ENCODE data around the gene SYT2. TPM values are rescaled to one million over a fixed set of nuclear protein-coding genes. Genes with fewer than 3 reads are reported as not detected.
"Not testable (repeated sequence)": the region's sequence is repeated elsewhere in the genome, so short reads cannot be mapped to it uniquely, and the experiment has no call there.

SYT2 gene
- total RNA-seq, 2 donors from 2014 or later, result not detected

DNA sequence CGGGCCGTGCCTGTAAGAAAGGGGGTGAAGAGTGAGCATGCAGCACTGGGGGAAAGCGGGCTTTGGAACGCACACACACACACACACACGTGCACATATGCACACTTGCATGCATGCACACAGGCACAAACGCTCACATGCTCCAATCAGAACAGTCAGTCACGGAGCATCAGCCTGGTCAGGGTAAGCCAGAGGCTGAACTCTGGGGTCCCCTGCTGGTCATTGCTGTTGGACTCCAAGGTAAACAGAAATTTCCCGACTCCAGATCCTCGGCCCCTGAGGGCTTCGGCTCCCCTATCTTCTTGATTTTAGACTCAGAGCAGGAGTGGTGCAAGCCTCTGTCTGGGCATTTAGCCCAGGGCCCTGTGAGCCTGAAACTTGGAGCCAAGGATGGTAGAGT lies 54.2 kb downstream of the SYT2 start:
- ATAC-seq, result peak in 1 of 2 donors; percentile 41
- intact Hi-C loops (cut with DNase I), result no loop called here
- DNase-seq, result no peak

DNA sequence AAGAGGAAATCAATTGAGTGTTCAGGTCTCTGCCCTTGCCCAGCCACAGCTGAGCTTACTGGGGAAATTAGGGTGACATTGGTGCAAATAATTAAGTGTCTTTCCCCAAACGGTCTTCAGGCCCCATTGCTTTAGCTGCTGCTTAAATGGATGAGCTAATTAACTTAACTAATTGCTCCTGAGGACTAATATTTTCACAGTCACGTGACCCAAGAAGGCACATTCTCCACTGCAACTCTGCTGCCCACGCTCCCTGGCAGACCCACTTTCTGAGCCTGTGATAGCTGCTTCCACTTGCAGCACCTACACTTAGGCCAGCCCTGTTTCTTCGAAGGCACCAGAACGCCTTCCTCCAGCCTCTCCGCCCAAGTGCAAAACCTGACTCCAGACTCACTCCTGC lies 56.2 kb downstream of the SYT2 start:
- ATAC-seq (no peak), DNase-seq (no peak)
- intact Hi-C loops (cut with DNase I), result no loop called here

DNA sequence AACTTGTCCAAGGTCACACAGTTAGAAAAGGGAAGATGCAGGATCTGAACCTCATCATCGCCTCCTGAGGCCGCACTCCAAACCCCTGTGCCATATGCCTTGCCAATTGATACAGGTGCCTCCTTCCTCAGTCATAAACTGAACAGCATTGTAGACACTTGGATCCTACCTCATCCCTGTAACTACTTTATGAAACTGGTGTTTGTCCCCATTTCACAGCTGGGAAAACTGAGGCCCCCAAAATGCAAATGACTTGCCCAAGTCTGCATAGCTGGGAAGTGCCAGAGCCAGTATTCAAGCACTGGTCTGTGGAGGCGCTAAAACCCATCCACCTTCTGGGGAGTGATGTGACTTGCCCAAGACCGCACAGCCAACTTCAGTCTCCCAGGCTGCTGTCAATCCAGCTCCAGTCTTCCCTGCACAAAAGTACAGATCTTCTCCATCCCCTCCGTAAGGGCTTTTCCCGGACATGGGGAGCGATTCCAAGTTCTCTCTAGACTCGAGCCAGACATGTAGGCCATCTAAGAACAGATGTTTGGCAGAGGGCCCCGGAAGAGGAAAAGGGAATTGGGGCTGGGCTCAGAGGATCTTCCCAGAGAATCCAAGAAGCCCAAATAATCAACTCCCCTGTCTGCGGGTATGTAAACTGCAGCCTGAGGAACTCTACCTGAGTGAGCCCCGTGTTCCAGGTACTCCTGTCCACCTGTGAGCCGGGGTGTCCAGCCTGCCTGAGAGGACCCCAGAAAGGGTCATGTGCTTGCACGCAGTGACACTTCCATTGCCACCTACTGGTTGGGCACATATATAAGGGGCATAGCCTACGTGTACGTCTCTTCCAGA lies 60.5 kb downstream of the SYT2 start:
- intact Hi-C loops (cut with DNase I), result no loop called here
- DNase-seq, result no peak
- no peak for ATAC-seq

DNA sequence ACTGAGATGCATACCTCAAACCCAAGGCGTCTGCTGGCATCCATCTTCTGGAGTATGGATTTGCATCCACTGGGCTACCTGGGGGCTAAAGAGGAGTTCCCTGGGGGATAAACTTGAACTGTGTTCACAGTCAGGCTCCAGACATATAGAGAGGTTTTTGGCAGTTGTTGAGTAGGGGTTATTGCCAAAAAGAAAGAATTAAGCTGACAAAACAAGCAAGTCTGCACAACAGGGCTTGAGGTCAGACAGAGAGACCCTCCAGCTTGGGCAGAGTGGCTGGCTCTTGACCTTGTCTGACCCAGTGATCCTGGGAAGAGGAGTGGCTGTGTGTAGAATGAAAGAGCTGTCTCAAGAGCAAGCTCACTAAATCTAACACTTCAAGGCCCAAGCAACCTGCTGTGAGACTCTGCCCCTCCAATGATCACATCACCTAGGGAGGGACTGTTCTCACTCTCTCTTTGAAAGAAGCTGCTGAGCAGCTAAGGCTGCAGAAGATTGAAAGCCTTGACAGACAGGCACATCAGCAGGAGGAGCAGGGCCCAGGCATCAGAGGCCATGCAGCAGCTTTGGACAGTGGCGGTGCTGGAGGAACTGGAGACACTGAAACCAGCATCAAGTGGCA lies 61.5 kb downstream of the SYT2 start:
- ATAC-seq (no peak), DNase-seq (no peak)
- intact Hi-C loops (cut with DNase I), result no loop called here

DNA sequence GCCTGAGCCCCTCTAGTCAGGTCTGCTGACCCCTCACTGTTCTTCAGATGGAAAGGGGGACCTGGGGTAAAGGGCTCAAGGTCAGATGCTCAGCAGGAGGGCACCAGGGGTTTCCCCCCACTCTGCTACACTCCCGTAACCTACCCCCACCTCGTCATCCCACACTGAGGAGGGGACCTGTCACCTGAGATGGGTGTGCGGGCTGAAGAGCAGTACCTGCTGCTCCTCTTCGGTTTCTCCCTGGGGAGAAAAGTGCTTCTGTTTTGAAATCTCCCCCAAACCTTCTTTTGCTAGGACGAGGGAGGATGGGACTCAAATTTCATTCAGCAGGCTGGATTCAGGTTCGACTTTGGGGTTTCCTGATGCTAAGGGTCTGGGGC lies 65.2 kb downstream of the SYT2 start:
- intact Hi-C loops (cut with DNase I), result no loop called here
- ATAC-seq (no peak), DNase-seq (no peak)

DNA sequence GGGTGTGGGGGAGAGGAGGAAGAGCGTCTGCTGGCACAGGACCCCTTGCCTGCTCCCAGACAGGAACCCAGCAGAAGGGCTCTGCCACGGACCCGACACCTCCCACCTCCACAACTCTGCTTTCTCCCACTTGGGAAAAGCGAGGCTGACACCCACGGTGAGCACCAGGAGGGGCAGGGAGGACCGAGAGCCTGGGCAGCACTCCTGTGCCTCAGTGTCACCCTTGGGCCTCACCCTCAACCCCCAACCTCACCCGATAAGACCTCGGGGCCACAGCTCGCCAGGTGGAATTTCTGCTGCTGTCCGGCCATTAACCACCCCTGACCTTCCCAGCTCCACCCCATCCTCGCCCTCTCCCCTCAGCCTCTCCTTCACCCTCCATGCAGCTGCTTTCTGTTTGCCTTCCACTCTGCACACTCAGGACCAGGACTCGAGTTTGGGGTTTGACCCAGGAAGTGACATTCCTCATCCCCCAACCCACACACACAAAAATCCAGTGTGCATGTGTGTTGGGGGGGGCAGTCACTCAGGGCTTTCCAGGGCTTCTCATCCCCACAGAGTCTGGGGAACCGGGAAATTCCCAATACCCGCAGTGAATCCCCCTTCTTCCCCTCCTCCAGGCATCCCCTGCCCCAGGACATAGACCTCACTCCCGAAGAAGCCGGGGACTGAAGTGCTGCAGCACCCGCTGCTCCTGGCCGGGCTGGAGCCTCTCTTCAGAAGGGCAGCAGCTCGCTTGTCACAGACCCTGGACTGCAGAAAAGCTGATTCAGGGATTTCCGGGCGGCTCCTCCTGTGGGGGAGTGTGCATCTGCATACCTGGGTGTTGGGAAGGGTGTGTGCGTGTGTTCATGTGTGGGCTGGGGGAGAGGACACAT lies 65.8 kb downstream of the SYT2 start:
- intact Hi-C loops (cut with DNase I), result no loop called here
- no peak for DNase-seq
- no peak for ATAC-seq

DNA sequence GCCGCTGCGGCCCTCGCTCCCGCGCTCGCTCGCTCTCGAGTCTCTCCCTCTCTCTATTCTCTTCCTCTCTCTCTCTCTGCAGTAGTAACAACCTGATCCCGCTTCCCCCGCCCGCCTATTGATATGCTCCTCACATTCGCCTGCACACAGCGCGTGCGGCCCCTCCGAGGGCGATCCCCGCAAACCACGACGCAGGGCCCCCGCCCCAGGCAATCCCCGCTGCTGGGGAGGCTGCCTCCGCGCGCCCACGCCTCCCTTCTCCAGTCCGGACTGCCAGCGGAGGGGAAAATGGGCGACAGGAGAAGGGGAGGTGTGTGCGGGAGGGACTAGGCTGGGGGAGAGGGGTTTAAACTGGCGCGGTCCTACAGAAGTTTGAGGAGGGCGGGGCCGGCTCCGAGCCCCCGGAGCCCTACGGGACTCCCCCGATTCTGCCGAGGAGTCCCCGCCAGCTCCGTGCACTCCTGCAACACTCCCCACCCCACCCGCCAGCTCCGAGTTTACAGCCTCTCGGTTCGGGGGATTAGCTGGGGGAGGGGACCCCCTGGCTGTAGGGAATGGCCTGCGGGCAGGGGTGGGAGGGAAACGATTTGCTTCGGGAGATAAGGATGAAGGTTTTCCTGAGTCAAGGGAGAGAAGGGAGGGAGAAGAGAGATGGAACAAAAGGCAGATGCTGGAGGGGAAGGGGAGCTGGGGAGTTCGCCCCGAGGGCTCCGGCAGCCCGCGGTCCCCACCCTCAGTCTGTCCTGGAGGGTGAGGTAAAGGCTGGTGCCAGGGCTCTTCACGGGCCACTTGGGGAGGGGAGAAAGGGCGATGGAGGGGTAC lies 66.6 kb downstream of the SYT2 start:
- intact Hi-C loops (cut with DNase I), result no loop called here
- peak; percentile 29 to 41 for ATAC-seq
- no peak for DNase-seq

DNA sequence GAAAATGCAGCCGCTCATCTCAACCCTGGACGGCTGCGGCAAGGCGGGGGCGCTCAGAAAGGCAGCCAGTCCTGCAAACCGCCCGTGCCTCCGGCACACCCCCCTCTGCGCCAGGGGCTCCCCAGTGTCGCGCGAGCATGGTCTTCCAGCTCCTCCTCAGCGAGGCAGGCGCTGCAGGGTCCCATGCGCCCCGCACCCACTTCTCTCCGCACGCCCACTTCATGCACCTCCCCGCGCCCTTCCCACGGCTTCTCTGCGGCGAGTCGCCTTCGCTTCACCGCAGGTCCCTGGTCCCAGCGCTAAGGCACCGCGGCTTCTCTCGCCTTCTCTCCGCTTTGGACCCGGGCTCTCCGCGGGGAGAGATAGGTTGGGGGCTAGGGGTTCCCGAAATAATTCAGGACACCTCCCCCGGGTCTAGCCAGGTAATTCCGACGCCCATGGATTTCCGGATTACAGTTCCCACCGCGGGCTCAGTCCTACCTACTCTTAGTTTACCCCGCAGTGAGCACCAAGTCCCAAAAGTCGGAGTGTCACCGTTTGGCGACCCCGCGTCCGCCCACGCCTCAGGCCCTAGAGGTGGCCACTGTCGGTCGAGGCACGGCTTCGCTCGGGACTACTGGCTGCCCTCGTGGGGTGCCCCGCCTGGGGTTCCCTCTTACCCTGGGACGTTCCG lies 67.5 kb downstream of the SYT2 start:
- ATAC-seq (peak; percentile 35 to 42), DNase-seq (no peak)
- intact Hi-C loops (cut with DNase I), result no loop called here

DNA sequence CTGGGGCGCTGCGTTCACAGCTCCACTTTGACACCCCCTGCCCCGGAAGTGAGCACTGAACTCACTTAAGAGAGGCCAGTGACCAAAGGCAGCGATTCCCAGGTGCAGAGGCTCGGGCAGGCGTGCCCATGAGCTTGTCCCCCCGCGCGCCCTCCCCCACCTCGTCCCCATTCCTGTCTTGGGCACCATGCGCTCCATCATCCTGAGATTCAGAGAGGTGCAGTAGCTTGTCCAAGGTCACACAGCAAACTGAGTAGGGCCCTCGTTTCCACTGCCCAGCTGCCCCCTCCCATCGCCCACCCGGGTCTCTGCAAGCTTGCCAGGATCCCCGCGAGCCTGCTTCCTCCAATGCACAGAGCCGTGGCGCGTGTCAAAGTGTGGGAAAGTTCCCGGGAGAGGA lies 68.0 kb downstream of the SYT2 start:
- ATAC-seq, result no peak
- intact Hi-C loops (cut with DNase I), result no loop called here
- DNase-seq, result no peak

DNA sequence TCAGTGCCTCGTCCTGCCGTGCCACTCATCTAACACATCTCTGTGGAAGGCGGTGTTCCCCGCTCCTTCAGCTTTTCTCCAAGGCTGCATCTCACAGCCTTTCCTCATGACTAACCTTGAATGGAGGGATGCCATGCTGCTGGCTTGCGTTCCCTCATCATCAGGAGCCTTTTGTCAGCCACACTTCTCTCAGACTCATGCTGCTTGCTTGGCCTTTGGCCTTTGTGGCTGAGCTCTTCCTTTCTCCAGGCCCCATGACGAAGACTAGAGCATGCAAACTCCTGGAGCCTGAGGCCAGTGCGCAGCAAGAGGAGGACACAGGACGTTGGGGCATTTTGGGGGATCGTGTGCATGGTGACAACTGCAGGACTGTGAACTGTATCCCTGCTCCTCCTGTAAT lies 70.8 kb downstream of the SYT2 start:
- DNase-seq, result no peak
- no peak for ATAC-seq
- intact Hi-C loops (cut with DNase I), result no loop called here

DNA sequence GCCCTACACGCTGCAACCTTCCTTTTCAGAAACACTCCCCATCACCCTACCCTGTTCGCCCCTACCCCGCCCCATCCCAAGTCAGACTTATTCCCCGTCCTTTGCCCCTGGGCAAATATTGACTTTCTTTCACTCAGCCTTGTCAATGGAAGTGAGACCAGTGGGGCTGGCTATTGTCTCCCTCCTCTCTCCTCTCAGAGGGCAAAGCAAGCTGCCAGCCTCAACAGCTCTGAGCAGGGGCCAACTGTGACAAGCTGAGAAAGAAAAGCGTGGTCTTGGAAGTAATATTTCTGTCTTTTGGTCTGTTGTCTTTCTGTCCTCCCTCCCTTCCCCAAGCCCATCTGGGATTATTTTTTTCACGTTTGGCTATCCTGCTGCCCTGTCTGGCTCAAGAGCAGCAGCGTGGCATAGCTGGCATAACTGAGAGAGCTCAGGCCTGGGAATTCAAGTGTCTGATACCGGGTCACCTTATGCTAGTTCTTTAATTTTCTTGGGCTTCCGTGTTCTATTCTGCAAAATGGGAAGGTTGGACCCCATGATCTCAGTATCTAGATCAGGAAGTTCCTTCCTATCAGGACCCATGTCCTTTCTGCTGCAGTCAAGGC lies 71.5 kb downstream of the SYT2 start:
- DNase-seq; ATAC-seq; intact Hi-C loops (cut with DNase I): not testable (repeated sequence)

DNA sequence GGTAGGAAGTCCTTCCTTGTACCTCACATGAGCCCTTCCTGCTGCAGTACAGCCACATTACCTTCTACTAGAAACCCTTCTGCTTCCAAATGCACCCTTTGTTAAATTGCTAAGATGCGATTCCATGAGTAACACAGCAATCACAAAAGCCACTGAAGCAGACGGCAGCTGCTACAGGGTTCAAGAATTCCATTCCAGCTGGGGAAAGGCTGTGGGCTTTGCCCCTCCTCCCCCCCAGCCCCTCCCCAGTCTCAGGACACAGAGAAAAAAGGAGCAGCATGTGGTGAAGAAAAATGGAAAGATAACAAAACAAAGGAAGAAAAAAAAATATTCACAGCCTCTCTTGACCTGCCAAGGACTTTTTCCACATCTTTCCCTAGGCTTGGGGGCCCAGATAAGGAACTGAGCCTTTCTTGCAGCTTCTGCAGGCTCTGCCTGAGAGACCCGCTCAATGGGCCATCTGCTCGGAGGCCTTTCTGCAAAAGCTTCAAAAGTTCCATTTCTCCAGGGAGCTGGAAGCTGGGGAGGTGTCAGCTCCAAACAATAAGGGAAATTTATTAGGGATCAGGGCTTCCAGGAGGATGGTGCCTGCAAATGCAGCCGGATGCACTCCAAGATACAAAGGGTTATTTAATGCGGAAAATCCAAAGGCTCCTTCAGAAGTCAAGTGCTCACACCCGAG lies 72.1 kb downstream of the SYT2 start:
- intact Hi-C loops (cut with DNase I), result no loop called here

DNA sequence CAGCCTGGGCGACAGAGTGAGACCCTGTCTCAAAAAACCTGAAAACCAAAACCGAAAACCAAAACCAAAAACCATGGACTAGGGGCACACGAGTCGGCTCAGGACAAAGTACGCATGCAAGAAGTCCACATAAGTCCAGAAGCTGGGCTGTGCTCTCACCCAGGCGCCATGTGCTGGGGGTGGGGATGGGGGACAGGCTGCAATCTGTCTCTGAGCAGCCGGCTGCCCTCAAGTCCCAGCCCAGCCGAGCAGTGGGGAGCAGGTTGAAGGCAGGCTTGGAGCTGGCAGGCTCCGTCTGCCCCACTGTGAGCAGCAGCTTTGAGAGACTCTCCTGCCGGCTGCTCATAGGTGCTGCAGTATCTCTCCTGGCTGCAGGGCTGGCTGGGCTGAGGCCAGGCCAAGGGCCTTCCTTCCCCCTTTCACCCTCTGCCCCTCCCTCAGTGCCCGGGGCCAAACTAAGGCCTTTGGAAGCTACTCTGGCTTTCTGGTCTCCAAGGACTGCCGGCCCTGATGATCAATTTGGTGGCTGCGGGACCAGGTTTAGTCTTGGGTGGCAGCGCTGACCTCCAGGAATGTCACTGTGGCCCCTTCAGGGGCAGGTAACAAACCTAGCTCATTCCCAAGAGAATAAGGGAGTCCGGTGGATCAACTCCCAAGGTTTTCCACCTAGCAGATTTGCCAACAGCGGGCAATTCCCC lies 72.8 kb downstream of the SYT2 start:
- intact Hi-C loops (cut with DNase I); DNase-seq; ATAC-seq: not testable (repeated sequence)

More for the DNA sequence above, 72.1 kb downstream of the SYT2 start:
- DNase-seq, result no peak
- ATAC-seq, result no peak

DNA sequence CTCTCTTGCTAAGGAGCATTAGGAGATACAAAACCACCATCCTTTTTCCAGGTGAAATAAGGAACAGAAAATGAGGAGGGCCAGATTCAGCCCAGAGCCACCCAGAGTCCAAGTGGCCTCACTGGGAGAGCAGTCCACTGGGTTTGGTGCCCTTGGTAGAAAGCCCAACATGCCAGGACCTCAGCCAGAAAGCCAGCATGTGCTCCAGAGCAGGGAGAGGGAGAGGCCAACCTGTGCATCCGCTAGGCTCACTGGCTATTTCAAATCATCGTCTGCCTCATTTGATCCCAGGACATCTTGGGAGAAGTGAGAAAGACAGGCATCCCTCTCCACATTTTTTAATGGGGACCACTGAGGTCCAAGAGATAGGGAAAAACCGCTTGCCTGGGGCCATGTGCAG lies 74.1 kb downstream of the SYT2 start:
- ATAC-seq; intact Hi-C loops (cut with DNase I); DNase-seq: not testable (repeated sequence)

DNA sequence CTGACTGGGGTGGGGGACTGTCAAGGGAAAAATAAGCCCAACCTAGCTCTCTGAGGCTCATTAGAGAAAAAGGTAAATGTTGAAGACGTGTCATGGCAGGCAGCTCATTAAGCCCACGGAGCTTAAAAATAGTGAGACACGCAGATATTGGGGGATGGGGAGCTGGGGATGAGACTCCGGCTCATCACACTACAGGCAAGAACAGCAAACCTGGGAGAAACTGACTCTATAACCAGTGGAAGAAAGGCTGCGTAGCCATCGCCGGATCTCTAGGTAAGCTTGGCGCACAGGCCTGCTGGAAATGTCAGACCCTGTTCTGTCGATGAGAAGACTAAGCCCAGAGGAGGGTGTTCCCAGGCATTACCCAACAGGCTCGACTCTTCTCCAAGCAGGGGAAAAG lies 78.0 kb downstream of the SYT2 start:
- intact Hi-C loops (cut with DNase I), result no loop called here
- DNase-seq (no peak), ATAC-seq (no peak)

DNA sequence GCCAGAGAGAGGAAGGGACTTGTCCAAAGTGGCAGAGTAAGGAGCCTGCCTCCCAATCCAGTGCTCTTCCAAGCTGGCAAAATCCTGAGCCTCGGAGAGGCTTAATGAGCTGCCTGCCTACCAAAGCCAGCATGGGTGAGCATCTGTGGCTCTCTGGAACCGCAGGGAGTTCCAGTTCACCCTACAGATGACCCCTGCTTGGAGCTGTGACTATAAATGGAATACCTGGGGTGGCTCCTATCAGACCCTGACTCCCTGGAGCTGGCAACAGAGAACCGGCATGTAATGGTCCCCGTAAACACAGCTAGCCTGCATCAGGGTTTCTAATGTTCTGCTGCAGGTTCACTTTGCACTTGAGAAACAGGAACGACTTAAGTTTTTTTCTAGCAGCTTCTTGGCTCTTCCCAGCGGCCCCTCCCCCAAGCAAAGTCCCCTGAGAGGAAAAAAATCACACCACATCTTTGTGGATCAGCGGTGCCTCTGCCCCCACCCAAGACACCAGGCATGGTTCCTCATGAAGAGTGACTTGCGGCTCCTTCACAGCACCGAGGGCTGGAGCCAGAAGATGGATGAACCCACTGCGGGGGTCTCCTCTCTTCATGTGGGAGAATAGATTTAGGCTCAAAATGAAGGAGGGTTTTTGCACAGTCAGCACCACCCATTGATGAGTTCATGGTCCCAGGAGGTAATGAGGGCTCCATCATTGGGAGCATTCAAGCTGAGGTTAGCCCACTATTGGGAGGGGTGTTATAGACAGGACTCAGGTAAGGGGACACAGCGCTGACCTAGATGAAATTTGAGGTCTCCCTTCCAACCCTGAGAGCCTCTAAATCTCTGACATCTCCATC lies 79.0 kb downstream of the SYT2 start:
- no peak for DNase-seq
- no peak for ATAC-seq

More for the DNA sequence above, 79.0 kb downstream of the SYT2 start:
- intact Hi-C loops (cut with DNase I), result no loop called here
